MM.1S (cell line): ENCODE measurements around the gene NOP14.

Source experiments
- DNase-seq: peaks from one replicate; pipeline ENCODE4 v3.0.0-alpha.2; 2015
- H2AFZ ChIP-seq: fragments of 300-600 bp; sonication (generic); 2 replicates; pipeline ENCODE4 v1.6.0; 2016; ENCODE audit warnings: antibody characterized with exemption, low read length
- H3F3A ChIP-seq: fragments of 300-600 bp; sonication (generic); 2 replicates; pipeline ENCODE4 v1.6.1; 2016; ENCODE audit warnings: mild to moderate bottlenecking, antibody characterized with exemption, low read length, moderate library complexity, mixed read lengths; ENCODE audit not compliant: insufficient read depth
- H3K27ac ChIP-seq: fragments of 300-600 bp; sonication (generic); 2 replicates; pipeline ENCODE4 v1.5.1; 2016; ENCODE audit warnings: mild to moderate bottlenecking, low read length
- H3K27me3 ChIP-seq: fragments of 300-600 bp; sonication (generic); replicated peaks from 2 replicates; pipeline ENCODE4 v1.6.0; 2016; ENCODE audit warnings: low read length; ENCODE audit not compliant: insufficient read depth
- H3K36me3 ChIP-seq: fragments of 300-600 bp; sonication (generic); replicated peaks from 2 replicates; pipeline ENCODE4 v1.6.1; 2016; ENCODE audit warnings: mild to moderate bottlenecking, low read length, mixed read lengths; ENCODE audit not compliant: insufficient read depth
- H3K4me1 ChIP-seq: fragments of 300-600 bp; sonication (generic); 2 replicates; pipeline ENCODE4 v1.6.1; 2016; ENCODE audit warnings: low read length, mixed read lengths
- H3K4me2 ChIP-seq: fragments of 300-600 bp; sonication (generic); 2 replicates; pipeline ENCODE4 v1.6.0; 2016; ENCODE audit warnings: low read depth, low read length
- H3K4me3 ChIP-seq: fragments of 300-600 bp; sonication (generic); 2 replicates; pipeline ENCODE4 v1.5.1; 2016; ENCODE audit warnings: low read length, mixed read lengths
- H3K79me2 ChIP-seq: fragments of 300-600 bp; sonication (generic); 2 replicates; pipeline ENCODE4 v1.6.1; 2016; ENCODE audit warnings: mixed run types, low read length, mixed read lengths
- H3K9ac ChIP-seq: fragments of 300-600 bp; sonication (generic); 2 replicates; pipeline ENCODE4 v1.6.1; 2016; ENCODE audit warnings: low read length, mixed read lengths
- H3K9me2 ChIP-seq: fragments of 300-600 bp; sonication (generic); replicated peaks from 2 replicates; pipeline ENCODE4 v1.6.1; 2016; ENCODE audit warnings: mild to moderate bottlenecking, low read length, mixed read lengths; ENCODE audit not compliant: insufficient read depth
- H3K9me3 ChIP-seq: fragments of 300-600 bp; sonication (generic); replicated peaks from 2 replicates; pipeline ENCODE4 v1.6.1; 2016; ENCODE audit warnings: mild to moderate bottlenecking, low read length, mixed read lengths; ENCODE audit not compliant: insufficient read depth
- H4K20me1 ChIP-seq: fragments of 300-600 bp; sonication (generic); 2 replicates; pipeline ENCODE4 v1.6.1; 2016; ENCODE audit warnings: mild to moderate bottlenecking, low read length, moderate library complexity, mixed read lengths; ENCODE audit not compliant: insufficient read depth
- EZH2 ChIP-seq: fragments of 300-600 bp; sonication (generic); optimal IDR thresholded peaks from 2 replicates; pipeline ENCODE3; 2017; ENCODE audit warnings: low read depth, mild to moderate bottlenecking, antibody characterized with exemption, low read length, mixed read lengths
- EZH2phosphoT487 ChIP-seq: fragments of 300-600 bp; sonication (generic); IDR thresholded peaks from 2 replicates; pipeline ENCODE4 v1.6.1; 2018; ENCODE audit warnings: antibody characterized with exemption, low read length
- TF ChIP-seq, protein P1 (sequence below): fragments of 300-600 bp; sonication (generic); IDR thresholded peaks from 2 replicates; pipeline ENCODE4 v1.5.1; 2016; ENCODE audit warnings: antibody characterized with exemption, low read length, mixed read lengths

Gene NOP14

DNA sequence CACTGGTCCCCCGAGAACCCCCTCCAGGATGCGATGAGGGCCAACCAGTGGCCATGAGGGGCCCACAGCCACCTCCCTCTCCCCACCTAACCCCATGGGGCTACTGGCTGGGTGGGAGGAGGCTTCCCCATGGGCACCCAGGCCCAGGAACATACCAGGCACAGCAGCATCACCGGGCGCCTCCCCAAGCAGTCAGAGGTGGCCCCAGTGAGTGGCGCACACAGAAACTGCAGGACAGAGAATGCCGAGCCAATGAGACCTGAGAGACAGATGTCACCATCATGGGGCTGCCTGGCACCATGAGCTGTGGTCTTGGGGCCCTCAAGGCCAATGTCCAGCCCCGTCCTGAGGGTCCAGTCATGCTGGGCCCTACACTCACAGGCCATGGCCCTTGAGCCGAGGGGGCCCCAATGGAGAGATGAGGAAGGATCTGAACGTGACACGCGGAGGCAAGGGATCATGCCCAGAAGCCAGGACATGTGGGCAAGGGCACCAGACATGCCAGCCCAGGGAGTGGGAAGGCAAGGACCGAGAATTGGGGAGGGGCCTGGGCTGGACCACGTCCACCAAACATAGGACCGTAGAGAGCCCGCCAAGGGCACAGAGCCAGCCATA lies 30.1 kb downstream of the NOP14 start:
- Histone ChIP-seq H3F3A (peaks cover 18% of the 10 kb centered on the region; the same call in 1 of the 2 replicates), H3K9ac (no peak overlapping the region), H3K27ac (no peak overlapping the region), H3K4me1 (peaks cover 8% of the 10 kb centered on the region; the same call in 1 of the 2 replicates), H3K9me2 (no peaks in the 10 kb centered on the region), H2AFZ (no peak overlapping the region), H3K4me3 (no peak overlapping the region), H3K79me2 (no peaks in the 10 kb centered on the region; the same call in 1 of the 2 replicates), H3K27me3 (no peaks in the 10 kb centered on the region), H3K4me2 (peak overlapping the region; percentile 72; the same call in 1 of the 2 replicates), H3K9me3 (no peaks in the 10 kb centered on the region), H3K36me3 (no peaks in the 10 kb centered on the region), H4K20me1 (no peaks in the 10 kb centered on the region)
- TF ChIP-seq, protein P1, sequence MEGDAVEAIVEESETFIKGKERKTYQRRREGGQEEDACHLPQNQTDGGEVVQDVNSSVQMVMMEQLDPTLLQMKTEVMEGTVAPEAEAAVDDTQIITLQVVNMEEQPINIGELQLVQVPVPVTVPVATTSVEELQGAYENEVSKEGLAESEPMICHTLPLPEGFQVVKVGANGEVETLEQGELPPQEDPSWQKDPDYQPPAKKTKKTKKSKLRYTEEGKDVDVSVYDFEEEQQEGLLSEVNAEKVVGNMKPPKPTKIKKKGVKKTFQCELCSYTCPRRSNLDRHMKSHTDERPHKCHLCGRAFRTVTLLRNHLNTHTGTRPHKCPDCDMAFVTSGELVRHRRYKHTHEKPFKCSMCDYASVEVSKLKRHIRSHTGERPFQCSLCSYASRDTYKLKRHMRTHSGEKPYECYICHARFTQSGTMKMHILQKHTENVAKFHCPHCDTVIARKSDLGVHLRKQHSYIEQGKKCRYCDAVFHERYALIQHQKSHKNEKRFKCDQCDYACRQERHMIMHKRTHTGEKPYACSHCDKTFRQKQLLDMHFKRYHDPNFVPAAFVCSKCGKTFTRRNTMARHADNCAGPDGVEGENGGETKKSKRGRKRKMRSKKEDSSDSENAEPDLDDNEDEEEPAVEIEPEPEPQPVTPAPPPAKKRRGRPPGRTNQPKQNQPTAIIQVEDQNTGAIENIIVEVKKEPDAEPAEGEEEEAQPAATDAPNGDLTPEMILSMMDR, result no peak
- TF ChIP-seq EZH2phosphoT487 (no peak), EZH2 (no peak)
- no peak for DNase-seq

DNA sequence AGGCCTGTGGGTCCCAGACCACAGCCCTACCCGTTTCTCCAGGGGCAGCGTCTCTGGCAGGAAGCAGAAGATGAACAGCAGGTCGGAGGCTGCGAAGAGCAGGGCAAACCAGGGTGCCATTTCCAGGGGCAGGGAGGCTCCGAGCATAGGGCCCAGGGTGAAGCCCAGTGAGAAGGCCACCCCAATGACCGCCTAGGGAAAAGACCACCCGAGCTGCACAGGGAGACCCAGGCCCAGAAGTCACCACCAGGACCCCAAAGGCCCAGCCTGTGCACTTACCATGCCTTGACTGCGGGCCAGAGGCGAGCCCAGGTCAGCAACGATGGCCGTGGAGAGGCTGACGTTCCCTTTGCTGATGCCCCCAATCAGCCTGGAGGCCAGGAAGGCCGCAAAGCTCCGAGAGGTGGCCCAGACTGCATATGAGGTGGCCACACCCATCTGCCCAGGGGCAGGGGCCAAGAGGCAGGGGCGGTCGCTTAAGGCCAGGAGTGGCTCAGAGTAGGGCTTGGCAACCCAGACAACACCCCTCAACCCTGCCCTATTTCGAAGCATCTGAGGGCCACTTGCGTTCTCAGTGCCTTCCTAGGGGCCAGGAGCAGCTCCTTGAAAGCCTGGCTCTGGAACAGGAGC lies 30.8 kb downstream of the NOP14 start:
- H3K9ac ChIP-seq, result no peak overlapping the region
- no peaks in the 10 kb centered on the region for H3K9me2 ChIP-seq
- H2AFZ ChIP-seq, result no peak overlapping the region
- no peak overlapping the region for H3K4me3 ChIP-seq
- no peak for TF ChIP-seq EZH2
- no peak for TF ChIP-seq EZH2phosphoT487
- TF ChIP-seq, protein P1, result no peak
- H3F3A ChIP-seq, result peaks cover 18% of the 10 kb centered on the region; the same call in 1 of the 2 replicates
- H3K4me2 ChIP-seq, result no peak overlapping the region
- H4K20me1 ChIP-seq, result no peaks in the 10 kb centered on the region
- no peaks in the 10 kb centered on the region; the same call in 1 of the 2 replicates for H3K79me2 ChIP-seq
- no peaks in the 10 kb centered on the region for H3K27me3 ChIP-seq
- no peak for DNase-seq
- no peak overlapping the region for H3K27ac ChIP-seq
- peaks cover 8% of the 10 kb centered on the region; the same call in 1 of the 2 replicates for H3K4me1 ChIP-seq
- no peaks in the 10 kb centered on the region for H3K36me3 ChIP-seq
- H3K9me3 ChIP-seq, result no peaks in the 10 kb centered on the region

DNA sequence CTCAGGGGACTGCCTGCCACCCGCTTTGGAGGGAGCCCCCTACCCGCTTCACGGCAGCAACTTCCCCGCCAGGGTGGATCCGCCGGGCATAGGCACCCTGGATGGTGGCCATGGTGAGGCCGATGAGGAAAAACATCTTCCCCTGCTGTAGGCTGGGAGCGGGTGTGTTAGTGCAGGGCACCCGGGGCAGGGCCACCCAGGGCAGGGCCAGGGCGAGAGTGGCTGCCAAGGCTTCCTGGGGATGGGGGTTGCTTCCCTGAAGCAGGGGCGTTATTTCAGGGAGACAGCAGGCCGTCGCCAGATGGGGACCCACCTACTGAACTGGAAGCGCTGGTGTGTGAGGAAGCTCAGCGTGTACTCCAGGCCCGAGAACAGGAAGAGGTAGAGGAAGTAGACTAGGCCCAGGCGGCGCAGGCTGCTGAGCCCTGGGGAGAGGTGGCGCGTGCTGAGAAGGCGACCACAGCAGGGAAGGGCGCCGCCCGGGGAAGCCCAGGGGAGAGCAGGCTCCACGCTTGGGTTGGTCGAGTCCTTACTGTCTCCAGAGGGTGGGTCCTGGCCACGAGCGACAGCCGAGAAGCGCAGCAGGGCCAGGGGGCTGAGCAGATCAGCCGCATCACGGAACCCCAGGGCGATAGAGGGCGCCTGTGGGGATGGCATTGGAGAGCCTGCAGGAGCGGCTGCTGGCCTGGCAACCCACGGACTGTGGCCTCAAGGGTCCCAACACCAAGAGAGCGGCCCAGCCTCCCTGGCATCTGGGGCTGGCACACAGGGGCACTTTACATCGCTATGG lies 31.5 kb downstream of the NOP14 start:
- TF ChIP-seq EZH2phosphoT487 (no peak), EZH2 (no peak)
- TF ChIP-seq, protein P1, result no peak
- Histone ChIP-seq H3K4me3 (no peak overlapping the region), H3F3A (peaks cover 14% of the 10 kb centered on the region; the same call in 1 of the 2 replicates), H3K79me2 (no peaks in the 10 kb centered on the region; the same call in 1 of the 2 replicates), H3K36me3 (no peaks in the 10 kb centered on the region), H4K20me1 (no peaks in the 10 kb centered on the region), H3K27me3 (no peaks in the 10 kb centered on the region), H3K4me1 (peaks cover 8% of the 10 kb centered on the region; the same call in 1 of the 2 replicates), H3K4me2 (no peak overlapping the region), H3K9me3 (no peaks in the 10 kb centered on the region), H3K9me2 (no peaks in the 10 kb centered on the region), H3K9ac (no peak overlapping the region), H2AFZ (no peak overlapping the region), H3K27ac (no peak overlapping the region)
- no peak for DNase-seq
